AG08395 (cell line): ENCODE data around the gene ZFAND2A.
"Not testable (repeated sequence)": the region's sequence is repeated elsewhere in the genome, so short reads cannot be mapped to it uniquely, and the experiment has no call there.

Source experiments
- DNase-seq: peaks from one replicate; pipeline ENCODE4 v3.0.0; 2012; ENCODE audit warnings: mixed read lengths, low spot score

ZFAND2A gene

GRCh38 chr7:1122832-1123501, 37.0 kb downstream of the ZFAND2A start:
- no peak for DNase-seq

GRCh38 chr7:1121886-1122831, 37.8 kb downstream of the ZFAND2A start:
- DNase-seq, result no peak

DNA sequence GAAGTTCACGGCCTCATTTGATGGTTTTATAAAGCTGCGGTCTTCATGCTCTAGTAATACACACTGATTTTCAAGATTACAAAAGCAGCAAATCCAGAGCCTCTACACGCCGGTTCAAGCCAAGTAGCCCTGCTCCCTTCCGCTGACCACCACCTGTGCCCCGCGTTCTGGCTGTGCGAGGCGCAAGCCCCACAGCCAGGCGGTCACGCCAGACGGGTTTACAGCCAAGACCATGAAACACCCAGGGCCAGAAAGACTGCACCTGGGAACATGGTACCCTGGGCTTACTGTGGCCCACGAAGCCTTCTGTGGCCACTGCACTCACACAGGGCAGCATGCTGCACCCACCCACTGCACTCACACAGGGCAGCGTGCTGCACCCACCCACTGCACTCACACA, 38.5 kb downstream of the ZFAND2A start:
- no peak for DNase-seq

DNA sequence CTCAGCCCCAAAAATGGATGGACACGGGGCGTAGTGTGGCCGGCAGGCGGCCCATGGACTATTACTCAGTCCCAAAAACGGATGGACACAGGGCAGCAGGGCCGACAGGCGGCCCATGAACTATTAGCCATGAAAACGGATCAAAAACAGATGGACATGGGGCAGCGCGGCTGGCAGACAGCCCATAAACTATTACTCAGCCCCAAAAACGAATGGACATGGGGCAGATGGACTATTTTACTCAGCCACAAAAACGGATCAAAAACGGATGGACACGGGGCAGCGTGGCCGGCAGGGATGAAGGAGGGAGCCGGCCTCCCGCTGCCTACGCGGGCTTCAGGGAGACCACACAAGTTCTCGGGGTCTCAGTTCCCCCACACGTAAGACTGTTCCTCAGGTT, 39.2 kb downstream of the ZFAND2A start:
- no peak for DNase-seq

DNA sequence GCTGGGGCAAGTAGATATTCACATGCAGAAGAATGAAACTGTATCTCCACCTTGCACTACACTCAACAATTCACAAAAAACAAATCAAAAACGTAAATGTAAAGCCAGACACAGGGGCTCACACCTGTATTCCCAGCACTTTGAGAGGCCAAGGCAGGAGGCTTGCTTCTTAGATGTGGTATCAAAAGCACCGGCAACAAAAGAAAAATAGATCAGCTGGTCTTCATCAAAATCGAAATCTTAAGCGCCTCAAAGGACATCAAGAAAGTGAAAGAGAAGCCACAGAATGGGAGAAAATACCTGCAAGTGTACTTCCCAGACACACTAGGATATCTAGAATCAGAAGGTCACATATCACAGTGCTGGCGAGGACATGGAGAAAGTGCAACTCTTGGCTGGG, 40.8 kb downstream of the ZFAND2A start:
- DNase-seq, result no peak

GRCh38 chr7:1117321-1117928, 42.6 kb downstream of the ZFAND2A start:
- no peak for DNase-seq

- DNase-seq, result not testable (repeated sequence)
Observed at GRCh38 chr7:1116383-1117008, 43.5 kb downstream of the ZFAND2A start.

GRCh38 chr7:1115171-1116045, 44.6 kb downstream of the ZFAND2A start:
- not testable (repeated sequence) for DNase-seq

- DNase-seq, result no peak
Observed at GRCh38 chr7:1114505-1114904, 45.5 kb downstream of the ZFAND2A start.

GRCh38 chr7:1114088-1114487, 45.9 kb downstream of the ZFAND2A start:
- no peak for DNase-seq

DNA sequence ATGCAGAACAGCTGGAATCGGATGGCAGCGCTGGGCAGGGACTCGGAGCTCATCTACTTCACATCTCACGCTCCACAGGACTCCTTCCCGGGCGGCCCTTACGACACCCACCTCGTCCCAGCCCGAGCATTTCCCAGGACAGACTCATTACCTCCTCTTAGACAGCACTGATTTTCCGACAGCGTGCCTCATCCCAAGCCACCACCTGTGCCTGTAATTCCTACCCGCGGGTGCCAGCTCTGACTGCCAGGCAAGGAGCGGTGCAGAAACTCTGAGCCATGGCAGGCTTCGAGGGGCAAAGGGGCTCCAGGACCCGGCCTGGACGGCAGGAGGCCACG, 46.5 kb downstream of the ZFAND2A start:
- no peak for DNase-seq

DNA sequence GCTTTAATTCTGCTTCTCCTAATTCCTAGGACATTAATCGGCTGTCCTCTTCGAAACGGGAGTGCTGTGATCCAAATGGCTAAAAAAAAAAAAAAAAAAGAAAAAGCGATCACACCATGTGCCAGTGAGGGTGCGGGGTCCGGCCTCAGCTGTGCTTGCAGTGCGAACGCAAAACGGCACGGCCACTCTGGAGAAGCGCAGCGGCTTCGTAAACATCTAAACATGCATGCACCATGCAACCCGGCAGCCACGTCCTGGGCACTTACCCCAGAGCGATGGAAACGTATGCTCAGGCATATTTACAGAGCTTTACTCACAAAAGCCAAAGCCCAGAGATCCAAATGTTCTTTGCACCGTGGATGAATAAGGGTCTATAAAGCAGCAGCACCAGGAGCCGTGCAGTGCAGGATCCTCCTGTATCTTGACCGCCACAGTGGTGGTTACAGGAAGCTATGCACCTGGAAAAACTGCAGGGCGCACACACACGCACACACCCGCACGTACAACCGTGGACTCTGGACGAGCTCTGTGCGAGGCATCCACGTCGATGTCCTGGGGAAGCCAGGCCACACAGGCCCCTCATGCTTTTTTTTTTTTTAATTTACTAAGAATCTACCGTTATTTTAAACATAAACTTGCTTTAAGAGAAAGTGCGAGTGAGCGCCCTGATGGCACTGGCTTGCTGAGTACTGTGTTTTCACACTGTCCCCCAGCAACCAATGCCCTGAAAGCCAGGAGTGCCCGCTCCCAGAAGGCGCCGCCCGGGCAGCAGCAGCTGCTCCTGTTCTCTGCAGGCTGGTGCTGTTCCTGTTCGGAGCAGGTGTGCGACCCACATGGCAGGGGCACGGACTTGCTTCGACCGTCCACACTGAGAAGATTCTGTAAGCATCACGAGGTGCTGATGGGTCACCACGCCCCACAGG, 47.1 kb downstream of the ZFAND2A start:
- DNase-seq, result no peak

- no peak for DNase-seq
Observed at GRCh38 chr7:1112109-1112508, 47.9 kb downstream of the ZFAND2A start.

DNA sequence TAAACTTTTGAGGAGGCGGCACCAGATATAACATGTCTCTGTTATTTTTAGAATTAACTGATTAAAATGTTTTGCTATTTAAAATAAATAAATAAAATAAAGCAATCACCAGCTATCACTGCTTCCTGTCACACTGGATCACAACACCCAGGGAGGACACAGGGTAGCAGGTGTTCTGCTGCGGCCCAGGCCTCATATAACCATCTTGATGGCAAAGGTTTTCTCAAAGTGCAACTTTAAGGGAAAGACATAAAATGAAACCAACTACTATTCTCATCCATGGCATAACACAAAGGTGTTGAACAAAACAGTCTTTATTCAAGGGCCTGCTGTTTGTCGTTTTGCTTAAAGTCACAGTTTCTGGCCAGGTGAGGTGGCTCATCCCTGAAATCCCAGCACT, 48.8 kb downstream of the ZFAND2A start:
- DNase-seq, result no peak

GRCh38 chr7:1110358-1110757, 49.6 kb downstream of the ZFAND2A start:
- no peak for DNase-seq

GRCh38 chr7:1109581-1110310, 50.2 kb downstream of the ZFAND2A start:
- DNase-seq, result no peak

- DNase-seq, result no peak
Observed at GRCh38 chr7:1108264-1108920, 51.6 kb downstream of the ZFAND2A start.

DNA sequence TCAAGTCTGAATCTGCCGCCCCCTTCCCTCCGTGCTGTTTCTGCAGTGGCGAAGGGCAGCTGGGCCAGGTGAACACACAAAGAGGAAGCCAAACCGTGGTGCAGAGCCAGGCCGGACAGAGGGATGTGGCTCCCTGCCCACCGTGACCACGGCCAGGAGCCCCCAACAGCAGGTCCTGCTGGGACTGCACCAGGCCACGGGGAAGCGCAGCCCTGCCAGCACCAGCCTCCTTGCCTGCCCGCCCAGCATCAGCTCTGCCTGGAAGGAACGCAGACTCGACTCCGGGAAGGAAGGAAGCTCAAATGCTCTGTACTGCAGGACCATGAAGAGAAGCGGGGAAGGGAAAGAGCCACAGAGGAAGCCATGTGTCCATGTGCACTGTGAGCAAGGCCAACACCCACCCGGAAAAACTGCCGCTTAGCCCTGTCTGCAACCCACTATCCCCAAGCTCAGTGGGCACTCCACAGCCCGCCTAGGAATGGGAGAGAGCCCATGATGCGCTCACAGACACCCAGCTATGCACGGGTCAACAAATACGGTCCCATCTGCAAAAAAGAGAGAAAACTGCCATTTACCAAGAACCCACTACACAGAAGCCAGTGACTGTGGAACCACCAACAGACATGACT, 53.1 kb downstream of the ZFAND2A start:
- DNase-seq, result no peak
